HEK293 (cell line): Measurements from ENCODE around the gene LRP3.

ENCODE experiments used
- ELK4 ChIP-seq: IDR thresholded peaks from 2 replicates; pipeline ENCODE4 v1.6.1; 2011; ENCODE audit warnings: mild to moderate bottlenecking, low read depth, low read length, borderline replicate concordance
- GLIS1 ChIP-seq: fragments of 450-650 bp; formaldehyde crosslinking; IDR thresholded peaks from 2 replicates; pipeline ENCODE4 v1.5.1; 2016; ENCODE audit warnings: missing biosample characterization, missing genetic modification characterization
- KLF1 ChIP-seq: fragments of 450-650 bp; formaldehyde crosslinking; IDR thresholded peaks from 2 replicates; pipeline ENCODE4 v1.5.1; 2016; ENCODE audit warnings: missing biosample characterization, missing genetic modification characterization
- KLF8 ChIP-seq: fragments of 450-650 bp; formaldehyde crosslinking; IDR thresholded peaks from 2 replicates; pipeline ENCODE4 v1.5.1; 2016; ENCODE audit warnings: missing biosample characterization, missing genetic modification characterization
- OVOL3 ChIP-seq: fragments of 450-650 bp; formaldehyde crosslinking; IDR thresholded peaks from 2 replicates; pipeline ENCODE4 v1.5.1; 2016; ENCODE audit warnings: missing biosample characterization, missing genetic modification characterization
- SALL2 ChIP-seq: fragments of 450-650 bp; formaldehyde crosslinking; IDR thresholded peaks from 2 replicates; pipeline ENCODE4 v1.5.0; 2017; ENCODE audit warnings: missing biosample characterization, mild to moderate bottlenecking, missing genetic modification characterization, borderline replicate concordance
- ZNF114 ChIP-seq: fragments of 450-650 bp; formaldehyde crosslinking; IDR thresholded peaks from 2 replicates; pipeline ENCODE4 v1.5.0; 2017; ENCODE audit warnings: missing biosample characterization, missing genetic modification characterization
- ZNF155 ChIP-seq: fragments of 450-650 bp; formaldehyde crosslinking; IDR thresholded peaks from 2 replicates; pipeline ENCODE4 v1.5.1; 2016; ENCODE audit warnings: missing biosample characterization, missing genetic modification characterization
- ZNF350 ChIP-seq: fragments of 450-650 bp; formaldehyde crosslinking; IDR thresholded peaks from 2 replicates; pipeline ENCODE4 v1.5.0; 2017; ENCODE audit warnings: missing biosample characterization, mild to moderate bottlenecking, missing genetic modification characterization
- ZNF354C ChIP-seq: fragments of 450-650 bp; formaldehyde crosslinking; IDR thresholded peaks from 2 replicates; pipeline ENCODE4 v1.5.1; 2016; ENCODE audit warnings: missing biosample characterization, missing genetic modification characterization, low read depth, borderline replicate concordance
- ZNF488 ChIP-seq: fragments of 450-650 bp; formaldehyde crosslinking; IDR thresholded peaks from 2 replicates; pipeline ENCODE4 v1.5.1; 2016; ENCODE audit warnings: missing biosample characterization, missing genetic modification characterization
- ZNF514 ChIP-seq: fragments of 450-650 bp; formaldehyde crosslinking; IDR thresholded peaks from 2 replicates; pipeline ENCODE4 v1.5.1; 2016; ENCODE audit warnings: missing biosample characterization, missing genetic modification characterization
- ZNF518A ChIP-seq: fragments of 450-650 bp; formaldehyde crosslinking; conservative IDR thresholded peaks from 2 replicates; pipeline ENCODE4 v1.5.1; 2016; ENCODE audit warnings: low read depth, missing biosample characterization, missing genetic modification characterization
- ZNF645 ChIP-seq: fragments of 450-650 bp; formaldehyde crosslinking; IDR thresholded peaks from 2 replicates; pipeline ENCODE4; 2016; ENCODE audit warnings: missing biosample characterization, missing genetic modification characterization
- ZNF707 ChIP-seq: fragments of 450-650 bp; formaldehyde crosslinking; IDR thresholded peaks from 2 replicates; pipeline ENCODE4 v1.5.1; 2016; ENCODE audit warnings: missing biosample characterization, missing genetic modification characterization
- ZNF76 ChIP-seq: fragments of 450-650 bp; formaldehyde crosslinking; IDR thresholded peaks from 2 replicates; pipeline ENCODE4; 2016; ENCODE audit warnings: low read depth, missing biosample characterization, missing genetic modification characterization, borderline replicate concordance
- TF ChIP-seq, protein P1 (sequence below): fragments of 450-650 bp; formaldehyde crosslinking; IDR thresholded peaks from 2 replicates; pipeline ENCODE4 v1.5.1; 2016; ENCODE audit warnings: missing biosample characterization, missing genetic modification characterization

The LRP3 gene

DNA sequence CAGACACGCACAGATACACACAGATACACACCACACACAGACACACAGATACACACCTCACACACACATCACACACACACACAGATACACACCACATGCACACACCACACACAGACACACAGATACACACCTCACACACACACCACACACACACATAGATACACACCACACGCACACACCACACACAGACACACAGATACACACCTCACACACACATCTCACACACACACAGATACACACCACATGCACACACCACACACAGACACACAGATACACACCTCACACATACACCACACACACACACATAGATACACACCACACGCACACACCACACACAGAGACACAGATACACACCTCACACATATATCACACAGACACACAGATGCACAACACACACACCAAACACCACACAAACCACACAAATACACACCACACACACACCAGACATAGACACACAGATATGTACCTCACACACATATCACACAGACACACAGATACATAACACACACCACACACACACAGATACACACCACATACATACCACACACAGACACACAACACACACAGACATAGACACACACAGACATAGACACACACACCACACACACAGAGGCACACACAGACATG, 55.7 kb downstream of the LRP3 start (continued):
- TF ChIP-seq ZNF518A (tag by site-specific recombination) (no peak), ZNF114 (tag by site-specific recombination) (0 out of 2 replicates have a peak, but pooled peaks have one; percentile 59), ZNF76 (tag by site-specific recombination) (0 out of 2 replicates have a peak, but pooled peaks have one; percentile 17), ZNF645 (tag by site-specific recombination) (no peak), GLIS1 (peak; percentile 33; the same call in 1 of the 2 replicates), ZNF514 (peak; percentile 12; the same call in 1 of the 2 replicates), KLF8 (tag by site-specific recombination) (0 out of 2 replicates have a peak, but pooled peaks have one; percentile 38), ELK4 (no peak), ZNF488 (tag by site-specific recombination) (peak; percentile 49; the same call in 1 of the 2 replicates), ZNF354C (tag by site-specific recombination) (peak; percentile 3; the same call in 1 of the 2 replicates), SALL2 (tag by site-specific recombination) (peak; percentile 37; the same call in 1 of the 2 replicates), ZNF350 (tag by site-specific recombination) (no peak), ZNF707 (0 out of 2 replicates have a peak, but pooled peaks have one; percentile 19), KLF1 (0 out of 2 replicates have a peak, but pooled peaks have one; percentile 15), OVOL3 (tag by site-specific recombination) (no peak; the same call in 1 of the 2 replicates), ZNF155 (tag by site-specific recombination) (0 out of 2 replicates have a peak, but pooled peaks have one; percentile 46)
- TF ChIP-seq, protein P1, sequence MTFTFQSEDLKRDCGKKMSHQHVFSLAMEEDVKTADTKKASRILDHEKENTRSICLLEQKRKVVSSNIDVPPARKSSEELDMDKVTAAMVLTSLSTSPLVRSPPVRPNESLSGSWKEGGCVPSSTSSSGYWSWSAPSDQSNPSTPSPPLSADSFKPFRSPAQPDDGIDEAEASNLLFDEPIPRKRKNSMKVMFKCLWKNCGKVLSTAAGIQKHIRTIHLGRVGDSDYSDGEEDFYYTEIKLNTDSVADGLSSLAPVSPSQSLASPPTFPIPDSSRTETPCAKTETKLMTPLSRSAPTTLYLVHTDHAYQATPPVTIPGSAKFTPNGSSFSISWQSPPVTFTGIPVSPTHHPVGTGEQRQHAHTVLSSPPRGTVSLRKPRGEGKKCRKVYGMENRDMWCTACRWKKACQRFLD (tag by site-specific recombination): peak; percentile 63; the same call in 1 of the 2 replicates
